Measurements from ENCODE around the gene CMYA5. TPM values are rescaled to one million over a fixed set of nuclear protein-coding genes. Genes with fewer than 3 reads are reported as not detected.

The CMYA5 gene
- total RNA-seq, 1 experiment from 2014 or later = 0.22 TPM

GRCh38 chr5:79816014-79816413, 126.4 kb downstream of the CMYA5 start:
- intact Hi-C loops (cut with micrococcal nuclease) = no loop called here
- no peaks in the 10 kb centered on the region for H3K27me3 ChIP-seq (ENCODE audit: insufficient read depth, low read length)

More at GRCh38 chr5:79816014-79816413, 126.4 kb downstream of the CMYA5 start:
- Histone ChIP-seq H3K9ac (ENCODE audit: low read length) (no peak overlapping the region), H3K79me2 (ENCODE audit: insufficient read depth, low read length) (no peaks in the 10 kb centered on the region), H3K4me2 (ENCODE audit: low read length) (no peak overlapping the region), H2AFZ (ENCODE audit: low read depth, low read length, poor library complexity, severe bottlenecking) (no peak overlapping the region), H3K27ac (ENCODE audit: low read depth, low read length) (no peak overlapping the region), H3K4me1 (ENCODE audit: control insufficient read depth in 1 of 2, insufficient read depth in 2 of 2, low read length in 2 of 2) (no peaks in the 10 kb centered on the region), H3K9me2 (ENCODE audit: insufficient read depth) (no peaks in the 10 kb centered on the region), H3K36me3 (ENCODE audit: control insufficient read depth in 1 of 2, insufficient read depth in 2 of 2, low read length in 2 of 2) (no peaks in the 10 kb centered on the region), H3K4me3 (replicated peaks in 1 of 2; ENCODE audit: low read depth in 1 of 2, low read length in 2 of 2) (no peak overlapping the region), H4K20me1 (ENCODE audit: insufficient read depth) (no peaks in the 10 kb centered on the region), H3K9me3 (ENCODE audit: control insufficient read depth in 1 of 2, insufficient read depth in 1 of 2, low read depth in 1 of 2, low read length in 2 of 2) (no peaks in the 10 kb centered on the region)
- DNase-seq (ENCODE audit: low read depth, low spot score) (no peak), ATAC-seq (no peak)
- CTCF ChIA-PET = no interaction called here
- POLR2A ChIA-PET = no interaction called here
- TF ChIP-seq JUND (IDR thresholded peaks at IDR 0.05) = no peak
- no peak for TF ChIP-seq ZBTB33 (IDR thresholded peaks at IDR 0.05; ENCODE audit: extremely low read depth, insufficient replicate concordance, low read length)
- TF ChIP-seq FOSL1 (IDR thresholded peaks at IDR 0.05; ENCODE audit: low read depth) = no peak
- no peak for TF ChIP-seq REST (IDR thresholded peaks at IDR 0.05; ENCODE audit: low read depth)
- no peak for TF ChIP-seq RAD21 (IDR thresholded peaks at IDR 0.05; ENCODE audit: low read depth)
- TF ChIP-seq MAX (IDR thresholded peaks at IDR 0.05) = no peak
- RAD21 ChIA-PET (ENCODE audit: low non-redundant PET in 1 of 2, low total read pairs in 2 of 2, uncharacterized antibody in 2 of 2, unreplicated experiment in 2 of 2) = no interaction called here
- BruUV-seq (replicated peaks) = no TSS peak

All from HCT116 (cell line).